HCT116 (cell line): Measurements from ENCODE around the gene MYH8. TPM values are rescaled to one million over a fixed set of nuclear protein-coding genes. Genes with fewer than 3 reads are reported as not detected.

Experiments used
- ATAC-seq: fragments of 200-7000 bp; cut with Tn5 transposase; 2 replicates; pipeline ENCODE4 v1.9.1; 2020; ENCODE audit warnings: mild to moderate bottlenecking, moderate library complexity
- BruUV-seq: library from RNA; stranded (reverse); fragments of 400-500 nt; replicated peaks from 2 replicates; lab custom pipeline; 2021; lab: Mats Ljungman, UMichigan
- CTCF ChIA-PET: fragments of 300-600 bp; sonication (Branson Sonifier 250); formaldehyde crosslinking; loops from one replicate; lab custom pipeline; 2021; ENCODE audit warnings: antibody characterized with exemption; lab: Charles Lee
- POLR2A ChIA-PET: fragments of 300-600, 350-600 bp; sonication (Branson Sonifier 250); formaldehyde crosslinking; loops from one replicate; lab custom pipeline; 2021; ENCODE audit warnings: antibody characterized with exemption; lab: Charles Lee
- RAD21 ChIA-PET, 2 experiments: fragments of 300-600 bp; sonication (Branson Sonifier 250); formaldehyde crosslinking; loops; one replicate each; lab custom pipeline; 2023; ENCODE audit warnings: low total read pairs in 2 of 2; ENCODE audit not compliant: uncharacterized antibody in 2 of 2, unreplicated experiment in 2 of 2, low non-redundant PET in 1 of 2; lab: Charles Lee
- DNase-seq: peaks from one replicate; pipeline ENCODE4 v3.0.0-alpha.2; 2010; ENCODE audit warnings: low read depth, low spot score
- H2AFZ ChIP-seq: fragments of 200-600 bp; shearing (Covaris generic), sonication (generic); 2 replicates; pipeline ENCODE4 v1.6.1; 2017; ENCODE audit warnings: low read depth, mixed run types, mixed read lengths, antibody characterized with exemption, low read length; ENCODE audit not compliant: poor library complexity, severe bottlenecking
- H3K27ac ChIP-seq: 2 replicates; pipeline ENCODE4 v1.5.1; 2012; ENCODE audit warnings: low read depth, low read length
- H3K27me3 ChIP-seq: fragments of 200-600 bp; sonication (generic); 2 replicates; pipeline ENCODE4 v1.6.1; 2016; ENCODE audit warnings: mixed run types, low read length, mixed read lengths; ENCODE audit not compliant: insufficient read depth
- H3K36me3 ChIP-seq, 2 experiments: fragments of 200-500 bp in 1 of 2; fragments of 200-600 bp in 1 of 2; sonication (Bioruptor generic) in 1 of 2; sonication (generic) in 1 of 2; 2 replicates each; pipeline versions ENCODE4 v1.5.1 to v1.6.1; 2014 to 2016; ENCODE audit warnings: low read length in 2 of 2, inconsistent platforms in 1 of 2, mixed read lengths in 1 of 2, mixed run types in 1 of 2; ENCODE audit not compliant: insufficient read depth in 2 of 2, control insufficient read depth in 1 of 2
- H3K4me1 ChIP-seq, 2 experiments: fragments of 200-600 bp in 1 of 2; sonication (generic) in 1 of 2; 2 replicates each; pipeline versions ENCODE4 v1.5.1 to v1.6.1; 2012 to 2017; ENCODE audit warnings: low read length in 2 of 2, inconsistent platforms in 1 of 2, mild to moderate bottlenecking in 1 of 2, mixed read lengths in 1 of 2, mixed run types in 1 of 2, moderate library complexity in 1 of 2; ENCODE audit not compliant: insufficient read depth in 2 of 2, control insufficient read depth in 1 of 2
- H3K4me2 ChIP-seq: fragments of 200-600 bp; sonication (generic); 2 replicates; pipeline ENCODE4 v1.6.1; 2017; ENCODE audit warnings: mixed run types, low read length, mixed read lengths
- H3K4me3 ChIP-seq, 2 experiments: fragments of 200-600 bp in 1 of 2; sonication (generic) in 1 of 2; replicated peaks in 1 of 2; 2 replicates each; pipeline ENCODE4 v1.5.1; 2011 to 2016; ENCODE audit warnings: low read length in 2 of 2, control low read depth in 1 of 2, low read depth in 1 of 2, mild to moderate bottlenecking in 1 of 2, mixed read lengths in 1 of 2, mixed run types in 1 of 2
- H3K79me2 ChIP-seq: fragments of 200-600 bp; sonication (generic); 2 replicates; pipeline ENCODE4 v1.6.1; 2017; ENCODE audit warnings: mild to moderate bottlenecking, mixed run types, low read length, moderate library complexity, mixed read lengths; ENCODE audit not compliant: insufficient read depth
- H3K9ac ChIP-seq: fragments of 200-600 bp; sonication (generic); 2 replicates; pipeline ENCODE4 v1.6.1; 2016; ENCODE audit warnings: low read length, mixed read lengths
- H3K9me2 ChIP-seq: fragments of 200-600 bp; sonication (generic), shearing (Covaris generic); 2 replicates; pipeline ENCODE4 v1.6.1; 2017; ENCODE audit warnings: mixed run types, mild to moderate bottlenecking, moderate library complexity; ENCODE audit not compliant: insufficient read depth
- H3K9me3 ChIP-seq, 2 experiments: fragments of 200-500 bp in 1 of 2; fragments of 200-600 bp in 1 of 2; sonication (Bioruptor generic) in 1 of 2; sonication (generic) in 1 of 2; 2 replicates each; pipeline ENCODE4 v1.6.1; 2014 to 2017; ENCODE audit warnings: low read length in 2 of 2, mixed read lengths in 2 of 2, inconsistent platforms in 1 of 2, low read depth in 1 of 2, mild to moderate bottlenecking in 1 of 2, mixed run types in 1 of 2, moderate library complexity in 1 of 2; ENCODE audit not compliant: control insufficient read depth in 1 of 2, insufficient read depth in 1 of 2
- H4K20me1 ChIP-seq: fragments of 200-600 bp; sonication (generic), shearing (Covaris generic); 2 replicates; pipeline ENCODE4 v1.6.1; 2017; ENCODE audit warnings: mixed run types, mild to moderate bottlenecking, moderate library complexity; ENCODE audit not compliant: insufficient read depth
- EZH2phosphoT487 ChIP-seq: fragments of 200-600 bp; IDR thresholded peaks from 2 replicates; pipeline ENCODE4 v1.6.1; 2018; ENCODE audit warnings: antibody characterized with exemption, borderline replicate concordance
- FOSL1 ChIP-seq: IDR thresholded peaks from 2 replicates; pipeline ENCODE4 v1.6.1; 2012; ENCODE audit warnings: low read depth
- POLR2AphosphoS5 ChIP-seq: IDR thresholded peaks from 2 replicates; pipeline ENCODE4 v1.6.1; 2011; ENCODE audit warnings: mild to moderate bottlenecking, low read depth, low read length, moderate library complexity
- ZFX ChIP-seq: fragments of 450-650 bp; IDR thresholded peaks from 2 replicates; pipeline ENCODE4 v1.6.1; 2017
- intact Hi-C: fragments of 100-400 bp; cut with micrococcal nuclease; formaldehyde crosslinking; loops from 2 replicates; pipeline ENCODE4 v1.10.0; 2022
- total RNA-seq: library from RNA; stranded (reverse); gene quantifications from one replicate; pipeline ENCODE4 v1.2.1, GENCODE V29; 2021; ENCODE audit not compliant: unreplicated experiment
- TF ChIP-seq, protein P1 (sequence below), 3 experiments: fragments of 200-600 bp in 1 of 3; sonication (generic) in 1 of 3; IDR thresholded peaks in 2 of 3; conservative IDR thresholded peaks in 1 of 3; 2 replicates each; pipeline ENCODE4 v1.5.1; 2012 to 2017; ENCODE audit warnings: low read depth in 2 of 3, low read length in 2 of 3, antibody characterized with exemption in 1 of 3, borderline replicate concordance in 1 of 3, control low read depth in 1 of 3, mild to moderate bottlenecking in 1 of 3, mixed read lengths in 1 of 3, mixed run types in 1 of 3, moderate library complexity in 1 of 3; ENCODE audit not compliant: insufficient read depth in 1 of 3
- TF ChIP-seq, protein P2 (sequence below): IDR thresholded peaks from 2 replicates; pipeline ENCODE4 v1.6.1; 2011; ENCODE audit warnings: mild to moderate bottlenecking, low read length, moderate library complexity; ENCODE audit not compliant: insufficient replicate concordance; ENCODE audit errors: extremely low read depth
- TF ChIP-seq, protein P3 (sequence below): IDR thresholded peaks from 2 replicates; pipeline ENCODE4 v1.6.1; 2012; ENCODE audit warnings: low read depth

MYH8 gene
- total RNA-seq, 1 experiment from 2014 or later = not detected

DNA sequence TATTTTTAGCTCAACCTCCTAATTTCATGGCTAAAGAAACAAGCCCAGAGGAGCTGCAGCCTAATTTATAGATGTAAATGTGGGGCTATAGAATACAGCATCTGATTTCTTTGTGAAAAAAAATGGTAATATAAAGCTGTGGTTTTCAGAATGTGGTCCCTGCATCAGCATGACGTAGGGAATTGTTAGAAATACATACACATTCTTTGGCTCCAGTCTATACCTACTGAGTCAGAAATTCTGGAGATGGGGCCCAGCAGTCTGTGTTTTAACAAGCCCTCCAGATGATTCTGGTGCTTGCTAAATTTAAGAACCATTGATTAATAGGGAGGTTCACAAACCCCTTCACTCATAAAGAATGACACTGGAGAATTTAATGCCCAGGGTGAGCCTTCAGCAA is 18.1 kb upstream of the MYH8 start:
- no peak for ATAC-seq
- Histone ChIP-seq H3K27me3 (peaks cover 30% of the 10 kb centered on the region), H3K36me3 (no peaks in the 10 kb centered on the region), H3K4me1 (0 out of 4 replicates have a peak, but pooled peaks cover 0 to 3% of the 10 kb centered on the region in 2 experiments), H3K4me2 (no peak overlapping the region), H2AFZ (no peak overlapping the region), H3K9ac (no peak overlapping the region), H4K20me1 (no peaks in the 10 kb centered on the region), H3K9me3 (no peaks in the 10 kb centered on the region), H3K4me3 (no peak overlapping the region), H3K27ac (no peak overlapping the region), H3K79me2 (no peaks in the 10 kb centered on the region), H3K9me2 (no peaks in the 10 kb centered on the region)
- TF ChIP-seq POLR2AphosphoS5 (no peak), FOSL1 (no peak), EZH2phosphoT487 (no peak), ZFX (no peak)
- TF ChIP-seq, protein P1, sequence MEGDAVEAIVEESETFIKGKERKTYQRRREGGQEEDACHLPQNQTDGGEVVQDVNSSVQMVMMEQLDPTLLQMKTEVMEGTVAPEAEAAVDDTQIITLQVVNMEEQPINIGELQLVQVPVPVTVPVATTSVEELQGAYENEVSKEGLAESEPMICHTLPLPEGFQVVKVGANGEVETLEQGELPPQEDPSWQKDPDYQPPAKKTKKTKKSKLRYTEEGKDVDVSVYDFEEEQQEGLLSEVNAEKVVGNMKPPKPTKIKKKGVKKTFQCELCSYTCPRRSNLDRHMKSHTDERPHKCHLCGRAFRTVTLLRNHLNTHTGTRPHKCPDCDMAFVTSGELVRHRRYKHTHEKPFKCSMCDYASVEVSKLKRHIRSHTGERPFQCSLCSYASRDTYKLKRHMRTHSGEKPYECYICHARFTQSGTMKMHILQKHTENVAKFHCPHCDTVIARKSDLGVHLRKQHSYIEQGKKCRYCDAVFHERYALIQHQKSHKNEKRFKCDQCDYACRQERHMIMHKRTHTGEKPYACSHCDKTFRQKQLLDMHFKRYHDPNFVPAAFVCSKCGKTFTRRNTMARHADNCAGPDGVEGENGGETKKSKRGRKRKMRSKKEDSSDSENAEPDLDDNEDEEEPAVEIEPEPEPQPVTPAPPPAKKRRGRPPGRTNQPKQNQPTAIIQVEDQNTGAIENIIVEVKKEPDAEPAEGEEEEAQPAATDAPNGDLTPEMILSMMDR (IDR thresholded peaks at IDR 0.05 in 2 of 3, conservative IDR thresholded peaks at IDR 0.05 in 1 of 3; ENCODE audit: borderline replicate concordance in 1 of 3, insufficient read depth in 1 of 3, low read depth in 2 of 3, low read length in 2 of 3) = no peak
- TF ChIP-seq, protein P2, sequence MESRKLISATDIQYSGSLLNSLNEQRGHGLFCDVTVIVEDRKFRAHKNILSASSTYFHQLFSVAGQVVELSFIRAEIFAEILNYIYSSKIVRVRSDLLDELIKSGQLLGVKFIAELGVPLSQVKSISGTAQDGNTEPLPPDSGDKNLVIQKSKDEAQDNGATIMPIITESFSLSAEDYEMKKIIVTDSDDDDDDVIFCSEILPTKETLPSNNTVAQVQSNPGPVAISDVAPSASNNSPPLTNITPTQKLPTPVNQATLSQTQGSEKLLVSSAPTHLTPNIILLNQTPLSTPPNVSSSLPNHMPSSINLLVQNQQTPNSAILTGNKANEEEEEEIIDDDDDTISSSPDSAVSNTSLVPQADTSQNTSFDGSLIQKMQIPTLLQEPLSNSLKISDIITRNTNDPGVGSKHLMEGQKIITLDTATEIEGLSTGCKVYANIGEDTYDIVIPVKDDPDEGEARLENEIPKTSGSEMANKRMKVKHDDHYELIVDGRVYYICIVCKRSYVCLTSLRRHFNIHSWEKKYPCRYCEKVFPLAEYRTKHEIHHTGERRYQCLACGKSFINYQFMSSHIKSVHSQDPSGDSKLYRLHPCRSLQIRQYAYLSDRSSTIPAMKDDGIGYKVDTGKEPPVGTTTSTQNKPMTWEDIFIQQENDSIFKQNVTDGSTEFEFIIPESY = no peak
- TF ChIP-seq, protein P3, sequence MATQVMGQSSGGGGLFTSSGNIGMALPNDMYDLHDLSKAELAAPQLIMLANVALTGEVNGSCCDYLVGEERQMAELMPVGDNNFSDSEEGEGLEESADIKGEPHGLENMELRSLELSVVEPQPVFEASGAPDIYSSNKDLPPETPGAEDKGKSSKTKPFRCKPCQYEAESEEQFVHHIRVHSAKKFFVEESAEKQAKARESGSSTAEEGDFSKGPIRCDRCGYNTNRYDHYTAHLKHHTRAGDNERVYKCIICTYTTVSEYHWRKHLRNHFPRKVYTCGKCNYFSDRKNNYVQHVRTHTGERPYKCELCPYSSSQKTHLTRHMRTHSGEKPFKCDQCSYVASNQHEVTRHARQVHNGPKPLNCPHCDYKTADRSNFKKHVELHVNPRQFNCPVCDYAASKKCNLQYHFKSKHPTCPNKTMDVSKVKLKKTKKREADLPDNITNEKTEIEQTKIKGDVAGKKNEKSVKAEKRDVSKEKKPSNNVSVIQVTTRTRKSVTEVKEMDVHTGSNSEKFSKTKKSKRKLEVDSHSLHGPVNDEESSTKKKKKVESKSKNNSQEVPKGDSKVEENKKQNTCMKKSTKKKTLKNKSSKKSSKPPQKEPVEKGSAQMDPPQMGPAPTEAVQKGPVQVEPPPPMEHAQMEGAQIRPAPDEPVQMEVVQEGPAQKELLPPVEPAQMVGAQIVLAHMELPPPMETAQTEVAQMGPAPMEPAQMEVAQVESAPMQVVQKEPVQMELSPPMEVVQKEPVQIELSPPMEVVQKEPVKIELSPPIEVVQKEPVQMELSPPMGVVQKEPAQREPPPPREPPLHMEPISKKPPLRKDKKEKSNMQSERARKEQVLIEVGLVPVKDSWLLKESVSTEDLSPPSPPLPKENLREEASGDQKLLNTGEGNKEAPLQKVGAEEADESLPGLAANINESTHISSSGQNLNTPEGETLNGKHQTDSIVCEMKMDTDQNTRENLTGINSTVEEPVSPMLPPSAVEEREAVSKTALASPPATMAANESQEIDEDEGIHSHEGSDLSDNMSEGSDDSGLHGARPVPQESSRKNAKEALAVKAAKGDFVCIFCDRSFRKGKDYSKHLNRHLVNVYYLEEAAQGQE = no peak
- no TSS peak for BruUV-seq
- DNase-seq = no peak
- ChIA-PET CTCF (no interaction called here), POLR2A (no interaction called here), RAD21 (no interaction called here)
- intact Hi-C loops = no loop called here
